ENCODE measurements around the gene ID2. TPM values are rescaled to one million over a fixed set of nuclear protein-coding genes. Genes with fewer than 3 reads are reported as not detected.

ID2 gene
- total RNA-seq, 1 experiment from 2014 or later, result 112 TPM

GRCh38 chr2:8657423-8658062 lies 24.3 kb upstream of the ID2 start:
- Histone ChIP-seq H3K4me3 (replicated peaks in 1 of 2; ENCODE audit: low read depth in 1 of 2, low read length in 2 of 2) (no peak overlapping the region), H4K20me1 (ENCODE audit: insufficient read depth) (no peaks in the 10 kb centered on the region), H3K27me3 (ENCODE audit: insufficient read depth, low read length) (no peaks in the 10 kb centered on the region), H3K9me3 (ENCODE audit: control insufficient read depth in 1 of 2, insufficient read depth in 1 of 2, low read depth in 1 of 2, low read length in 2 of 2) (no peaks in the 10 kb centered on the region), H3K4me2 (ENCODE audit: low read length) (no peak overlapping the region), H3K9ac (ENCODE audit: low read length) (no peak overlapping the region), H2AFZ (ENCODE audit: low read depth, low read length, poor library complexity, severe bottlenecking) (no peak overlapping the region), H3K9me2 (ENCODE audit: insufficient read depth) (no peaks in the 10 kb centered on the region), H3K36me3 (ENCODE audit: control insufficient read depth in 1 of 2, insufficient read depth in 2 of 2, low read length in 2 of 2) (no peaks in the 10 kb centered on the region), H3K4me1 (ENCODE audit: control insufficient read depth in 1 of 2, insufficient read depth in 2 of 2, low read length in 2 of 2) (peaks cover 5 to 14% of the 10 kb centered on the region in 2 experiments), H3K79me2 (ENCODE audit: insufficient read depth, low read length) (no peaks in the 10 kb centered on the region), H3K27ac (ENCODE audit: low read depth, low read length) (no peak overlapping the region)
- no TSS peak for BruUV-seq (replicated peaks)
- ChIA-PET POLR2A (interaction anchor here (0.5 to 1.7 kb wide), 2 partner anchors 23 to 27 kb away, joined by 3 to 5 read pairs; no protein-coding TSS in a partner anchor), CTCF (no interaction called here), RAD21 (ENCODE audit: low non-redundant PET in 1 of 2, low total read pairs in 2 of 2, uncharacterized antibody in 2 of 2, unreplicated experiment in 2 of 2) (no interaction called here)
- no peak for DNase-seq (ENCODE audit: low read depth, low spot score)
- no peak for ATAC-seq
- TF ChIP-seq ZNF274 (IDR thresholded peaks at IDR 0.05; ENCODE audit: low read depth, low read length) (no peak), TCF7L2 (IDR thresholded peaks at IDR 0.05; ENCODE audit: borderline replicate concordance, extremely low read depth, insufficient read depth, insufficient read length) (no peak), ELF1 (IDR thresholded peaks at IDR 0.05; ENCODE audit: borderline replicate concordance, low read depth) (no peak), JUND (IDR thresholded peaks at IDR 0.05) (no peak), SP1 (IDR thresholded peaks at IDR 0.05; ENCODE audit: low read depth) (no peak), CEBPB (IDR thresholded peaks at IDR 0.05; ENCODE audit: low read depth) (no peak), EZH2 (IDR thresholded peaks at IDR 0.05) (no peak), SIN3A (IDR thresholded peaks at IDR 0.05; ENCODE audit: low read depth) (no peak), SRF (IDR thresholded peaks at IDR 0.05; ENCODE audit: low read depth) (no peak), FOSL1 (IDR thresholded peaks at IDR 0.05; ENCODE audit: low read depth) (no peak), REST (IDR thresholded peaks at IDR 0.05; ENCODE audit: low read depth) (no peak)
- TF ChIP-seq, protein P1, sequence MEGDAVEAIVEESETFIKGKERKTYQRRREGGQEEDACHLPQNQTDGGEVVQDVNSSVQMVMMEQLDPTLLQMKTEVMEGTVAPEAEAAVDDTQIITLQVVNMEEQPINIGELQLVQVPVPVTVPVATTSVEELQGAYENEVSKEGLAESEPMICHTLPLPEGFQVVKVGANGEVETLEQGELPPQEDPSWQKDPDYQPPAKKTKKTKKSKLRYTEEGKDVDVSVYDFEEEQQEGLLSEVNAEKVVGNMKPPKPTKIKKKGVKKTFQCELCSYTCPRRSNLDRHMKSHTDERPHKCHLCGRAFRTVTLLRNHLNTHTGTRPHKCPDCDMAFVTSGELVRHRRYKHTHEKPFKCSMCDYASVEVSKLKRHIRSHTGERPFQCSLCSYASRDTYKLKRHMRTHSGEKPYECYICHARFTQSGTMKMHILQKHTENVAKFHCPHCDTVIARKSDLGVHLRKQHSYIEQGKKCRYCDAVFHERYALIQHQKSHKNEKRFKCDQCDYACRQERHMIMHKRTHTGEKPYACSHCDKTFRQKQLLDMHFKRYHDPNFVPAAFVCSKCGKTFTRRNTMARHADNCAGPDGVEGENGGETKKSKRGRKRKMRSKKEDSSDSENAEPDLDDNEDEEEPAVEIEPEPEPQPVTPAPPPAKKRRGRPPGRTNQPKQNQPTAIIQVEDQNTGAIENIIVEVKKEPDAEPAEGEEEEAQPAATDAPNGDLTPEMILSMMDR (IDR thresholded peaks at IDR 0.05 in 2 of 3, conservative IDR thresholded peaks at IDR 0.05 in 1 of 3; ENCODE audit: borderline replicate concordance in 1 of 3, insufficient read depth in 1 of 3, low read depth in 2 of 3, low read length in 2 of 3), result no peak
- TF ChIP-seq, protein P2, sequence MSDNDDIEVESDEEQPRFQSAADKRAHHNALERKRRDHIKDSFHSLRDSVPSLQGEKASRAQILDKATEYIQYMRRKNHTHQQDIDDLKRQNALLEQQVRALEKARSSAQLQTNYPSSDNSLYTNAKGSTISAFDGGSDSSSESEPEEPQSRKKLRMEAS (IDR thresholded peaks at IDR 0.05), result no peak
- intact Hi-C loops (cut with micrococcal nuclease), result no loop called here
